Measurements from ENCODE around the gene JMJD7.

The JMJD7 gene

DNA sequence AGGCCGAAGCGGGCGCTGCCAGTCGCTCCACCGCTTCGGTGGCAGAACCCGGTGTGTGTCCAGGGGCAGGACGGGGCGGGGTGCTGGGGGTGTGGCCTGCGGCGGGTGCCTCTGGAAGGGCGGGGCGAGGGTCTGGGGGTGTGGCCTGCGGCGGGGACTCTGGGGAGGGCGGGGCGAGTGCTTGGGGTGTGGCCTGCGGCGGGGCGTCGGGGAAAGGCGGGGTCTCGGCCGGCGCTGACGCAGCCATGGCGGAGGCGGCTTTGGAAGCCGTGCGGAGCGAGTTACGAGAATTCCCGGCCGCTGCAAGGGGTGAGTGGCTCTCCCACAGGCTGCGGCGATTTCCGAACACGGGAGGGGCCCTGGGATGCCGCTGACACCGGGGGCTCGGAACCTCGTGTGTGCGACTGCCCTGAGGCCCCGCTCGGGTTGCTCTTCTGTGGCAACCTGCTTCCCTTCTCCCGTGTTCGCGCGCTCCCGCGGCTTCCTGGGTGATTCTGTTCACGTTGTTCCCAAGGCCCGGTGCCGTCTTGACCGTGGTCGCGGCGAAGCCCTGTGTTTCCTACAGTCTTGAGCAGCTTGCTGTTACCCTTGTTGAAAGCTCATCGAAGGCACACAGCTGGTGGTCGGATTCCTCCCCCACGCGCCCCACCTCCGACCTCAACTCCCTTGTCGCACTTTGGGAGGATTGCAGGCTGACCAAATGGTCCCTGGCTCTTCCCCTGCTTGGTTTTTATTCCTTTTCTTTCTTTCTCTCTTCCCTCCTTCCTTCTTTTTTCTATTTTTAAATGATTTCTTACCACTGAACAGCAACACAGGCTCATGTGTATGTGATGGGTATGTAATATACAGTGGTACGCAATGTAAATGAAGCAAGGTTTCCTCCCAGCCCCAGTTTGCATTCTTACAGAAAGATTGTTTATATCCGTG lies at the start of gene JMJD7:
Gene JMJD7 (plus strand): TSS at position 213 of the 927 bp plus-strand sequence. CDS start 33 bp downstream, at position 246.
- no peak for DNase-seq

DNA sequence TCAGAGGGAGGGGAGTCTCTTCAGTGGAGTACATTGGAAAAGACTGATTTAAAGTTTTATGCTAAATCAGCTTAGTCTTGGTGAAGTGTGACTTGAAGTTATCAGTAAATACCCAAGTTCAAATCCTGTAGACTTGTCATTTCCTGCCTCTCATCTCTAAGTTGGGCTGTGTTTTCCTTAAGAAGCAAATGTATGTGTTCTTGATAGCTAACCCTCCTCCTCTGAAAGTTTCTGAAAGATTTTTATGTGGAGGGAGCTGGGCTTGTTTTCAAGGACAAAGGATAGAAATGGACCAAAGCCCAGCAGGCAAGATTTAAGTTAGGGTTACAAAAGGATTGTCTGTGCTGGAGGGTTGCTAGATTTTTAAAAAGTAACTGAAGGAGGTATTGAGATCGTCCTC lies 49.4 kb upstream of the JMJD7 start:
- DNase-seq: no peak

DNA sequence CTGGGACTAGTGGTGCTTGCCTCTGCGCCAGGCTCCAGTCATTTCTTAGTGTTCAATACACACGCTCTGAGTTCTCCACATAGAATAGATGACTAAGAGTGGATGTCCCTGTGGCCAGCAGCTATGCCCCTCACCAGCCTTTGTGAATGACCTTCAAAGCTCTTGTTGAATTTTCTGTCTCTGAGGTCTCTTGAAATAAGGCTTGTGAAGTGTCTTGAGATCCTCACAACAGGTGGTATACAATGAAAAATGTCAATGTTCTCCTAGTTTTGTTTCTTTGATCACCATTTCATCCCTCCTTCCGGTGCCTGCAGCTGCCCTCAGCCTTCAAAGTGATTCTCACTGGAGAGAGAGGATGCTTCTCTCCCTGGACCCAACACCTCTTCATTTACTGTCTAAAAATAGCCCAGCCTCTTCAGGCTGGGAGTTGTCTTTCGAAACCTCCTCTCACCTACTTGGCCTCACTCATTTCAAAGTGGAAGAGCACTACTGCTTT lies 48.2 kb upstream of the JMJD7 start:
- no peak for DNase-seq

DNA sequence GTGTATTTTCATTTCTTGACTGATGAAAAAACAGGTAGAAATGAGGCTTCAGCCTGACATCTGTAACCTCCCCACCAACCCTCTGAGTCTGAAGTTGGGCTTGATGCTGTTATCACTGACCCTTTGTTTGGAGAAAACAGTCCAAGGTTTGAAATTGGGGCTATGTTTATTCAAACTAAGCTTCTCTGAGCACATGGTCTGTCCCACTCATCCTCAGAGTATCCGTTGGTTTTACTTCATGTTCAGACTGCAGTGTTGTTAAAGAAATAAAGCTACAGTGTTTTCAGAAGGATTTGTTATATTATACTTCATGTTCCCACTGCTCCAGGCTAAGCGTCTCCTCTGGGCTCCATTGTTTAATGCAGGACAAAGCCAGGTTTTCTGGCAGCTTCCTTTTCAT lies 47.6 kb upstream of the JMJD7 start:
- no peak for DNase-seq

DNA sequence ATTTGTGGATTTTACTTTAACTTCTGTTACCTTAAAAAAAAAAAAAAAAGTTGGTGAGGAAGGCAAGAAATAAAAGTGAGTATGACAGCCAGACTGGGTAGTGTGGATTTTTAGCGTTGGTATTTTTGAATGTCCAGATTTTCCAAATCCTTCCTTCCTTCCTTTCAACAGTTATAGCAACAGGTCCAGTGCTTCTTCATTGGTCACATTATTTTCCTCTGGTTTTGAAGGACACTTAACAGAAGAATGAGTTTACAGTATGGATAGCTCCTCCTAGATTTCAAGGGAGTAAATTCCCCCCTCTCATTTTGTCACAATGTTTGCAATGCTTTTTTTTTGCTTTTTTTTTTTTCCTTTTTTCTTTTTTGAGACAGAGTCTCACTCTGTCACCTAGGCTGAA lies 47.2 kb upstream of the JMJD7 start:
- no peak for DNase-seq

DNA sequence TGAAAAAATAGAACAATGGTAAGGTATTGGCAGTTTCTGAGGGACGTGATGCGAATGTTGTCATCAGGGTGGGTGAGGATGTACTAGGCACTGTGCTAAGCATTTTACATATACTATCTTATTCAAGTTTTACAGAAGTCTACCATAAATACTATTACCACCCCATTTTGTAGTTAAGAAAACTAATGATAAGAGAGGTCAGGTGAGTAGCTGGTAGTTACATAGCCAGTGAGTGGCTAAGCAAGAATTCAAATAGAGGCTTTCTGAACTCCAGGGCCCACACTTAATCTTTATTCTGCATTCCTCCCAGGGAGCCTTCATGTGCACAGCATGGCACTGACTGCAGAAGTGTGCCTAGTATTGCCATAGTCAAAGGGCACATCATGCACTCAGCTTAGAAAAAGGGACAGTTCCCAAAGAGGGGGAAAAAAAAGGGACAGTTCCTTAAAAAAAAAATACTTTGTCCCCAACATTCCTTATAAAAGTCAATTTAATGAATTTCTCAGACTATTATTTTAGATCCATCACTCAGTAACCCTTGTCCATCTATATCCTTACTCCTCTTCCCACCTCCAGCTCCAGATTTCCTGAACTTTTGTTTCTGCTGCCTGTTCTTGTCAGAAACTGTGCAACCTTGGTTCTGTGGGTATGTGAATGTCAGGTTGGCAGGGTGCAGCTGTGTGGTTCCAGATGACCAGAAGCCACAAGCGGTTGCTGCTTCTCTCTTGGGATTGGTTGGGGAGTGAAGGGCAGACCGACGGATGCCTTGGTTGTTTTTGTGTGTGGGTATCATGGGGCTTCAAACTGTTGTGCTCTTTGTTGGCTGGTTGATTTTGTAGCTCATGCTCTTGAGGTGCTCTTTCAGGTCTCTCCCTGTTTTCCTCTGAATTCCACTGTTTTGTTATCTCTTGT lies 45.3 kb upstream of the JMJD7 start:
- DNase-seq: no peak

DNA sequence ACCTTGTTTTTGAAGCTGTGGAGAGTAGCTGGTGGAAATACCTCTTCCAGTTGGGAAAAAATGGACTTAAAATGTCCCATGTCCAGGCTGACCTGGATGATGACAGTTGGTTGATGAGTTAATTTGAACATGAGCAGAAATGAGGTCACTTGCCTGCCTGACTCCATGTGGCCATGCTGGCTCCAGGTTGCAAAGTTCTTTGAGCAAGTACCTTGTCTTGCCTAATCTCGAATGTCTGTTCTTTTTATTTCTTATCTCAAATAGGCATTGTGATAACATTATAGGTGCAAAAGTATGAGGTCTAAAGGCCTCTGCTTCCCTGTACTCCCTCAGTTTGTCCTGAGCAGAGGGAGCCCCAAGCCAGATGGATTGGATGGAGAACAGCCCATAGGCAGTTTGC lies 44.6 kb upstream of the JMJD7 start:
- DNase-seq: no peak

DNA sequence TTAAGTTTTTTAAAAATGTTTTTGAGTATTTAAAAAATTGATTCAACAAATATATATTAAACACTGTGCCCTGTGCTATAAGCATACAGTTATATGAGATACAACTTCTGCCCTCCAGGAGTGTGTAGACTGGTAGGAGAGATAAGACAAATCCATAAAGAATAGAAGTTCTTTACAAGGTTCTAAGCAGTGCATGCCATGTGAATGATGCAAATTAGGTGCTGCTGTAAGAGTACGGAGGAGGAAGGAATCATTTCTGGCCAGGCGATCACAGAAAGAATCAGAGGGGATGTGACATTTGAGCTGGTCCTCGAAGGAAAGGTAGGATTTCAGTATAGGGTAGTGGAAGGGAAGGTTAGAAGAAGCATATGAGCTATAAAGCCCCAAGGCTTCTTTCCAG lies 39.6 kb upstream of the JMJD7 start:
- DNase-seq: no peak

DNA sequence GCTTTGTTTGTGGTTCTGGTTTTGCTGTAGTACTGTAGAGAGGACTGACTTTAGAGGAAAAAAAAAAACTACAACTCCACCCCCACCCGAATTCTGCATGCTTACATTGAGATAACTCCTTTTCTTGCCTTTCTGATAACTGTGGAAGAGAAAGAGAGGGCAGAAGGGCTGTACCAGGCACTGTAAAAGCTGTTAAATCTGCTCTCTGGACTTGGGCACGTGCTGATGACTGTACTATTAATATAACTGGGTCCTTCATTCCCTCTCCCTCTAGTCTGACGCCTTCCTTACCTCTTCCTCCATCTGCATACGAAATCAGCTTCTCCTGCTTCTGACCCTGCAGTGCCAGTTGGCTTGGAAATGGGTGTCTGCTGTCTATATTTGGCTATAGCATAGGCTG lies 38.7 kb upstream of the JMJD7 start:
- DNase-seq: no peak

DNA sequence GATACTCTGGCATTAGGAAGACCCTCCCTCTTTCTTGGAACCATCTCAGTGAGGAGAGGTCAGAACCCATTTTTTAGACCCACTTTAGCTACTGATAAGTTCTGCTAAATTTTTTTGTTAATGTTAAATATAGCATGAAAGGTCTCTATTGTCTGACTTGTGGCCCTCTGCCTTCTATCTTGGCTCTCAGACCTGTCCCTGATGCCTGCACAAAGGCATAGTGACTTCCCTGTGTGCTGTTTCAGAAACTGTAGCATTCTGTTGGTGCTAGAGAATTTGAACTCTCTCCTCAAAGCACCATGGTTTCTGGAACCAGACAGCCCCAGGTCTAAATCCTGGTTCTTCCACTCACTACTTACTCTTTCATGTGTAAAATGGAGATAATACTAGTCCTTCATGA lies 38.2 kb upstream of the JMJD7 start:
- DNase-seq: no peak

DNA sequence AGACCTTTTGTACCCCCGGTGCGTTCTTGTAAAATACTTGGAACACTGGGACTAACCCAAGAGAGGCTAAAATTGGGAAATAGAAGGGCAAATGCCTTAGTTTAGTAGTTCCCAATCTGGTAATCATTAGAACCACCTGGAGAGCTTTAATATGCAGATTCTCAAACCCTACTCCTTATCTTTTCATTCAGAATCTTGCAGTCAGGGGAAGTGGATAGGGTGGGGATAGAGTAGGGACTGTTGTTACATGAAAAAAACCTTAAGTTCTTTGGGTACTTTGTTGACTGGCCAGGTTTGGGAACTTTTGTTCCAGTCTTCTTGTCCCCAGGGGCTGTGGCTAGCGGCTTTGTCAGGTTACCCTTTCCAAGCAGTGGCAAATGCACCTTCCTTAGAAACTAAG lies 37.7 kb upstream of the JMJD7 start:
- no peak for DNase-seq

DNA sequence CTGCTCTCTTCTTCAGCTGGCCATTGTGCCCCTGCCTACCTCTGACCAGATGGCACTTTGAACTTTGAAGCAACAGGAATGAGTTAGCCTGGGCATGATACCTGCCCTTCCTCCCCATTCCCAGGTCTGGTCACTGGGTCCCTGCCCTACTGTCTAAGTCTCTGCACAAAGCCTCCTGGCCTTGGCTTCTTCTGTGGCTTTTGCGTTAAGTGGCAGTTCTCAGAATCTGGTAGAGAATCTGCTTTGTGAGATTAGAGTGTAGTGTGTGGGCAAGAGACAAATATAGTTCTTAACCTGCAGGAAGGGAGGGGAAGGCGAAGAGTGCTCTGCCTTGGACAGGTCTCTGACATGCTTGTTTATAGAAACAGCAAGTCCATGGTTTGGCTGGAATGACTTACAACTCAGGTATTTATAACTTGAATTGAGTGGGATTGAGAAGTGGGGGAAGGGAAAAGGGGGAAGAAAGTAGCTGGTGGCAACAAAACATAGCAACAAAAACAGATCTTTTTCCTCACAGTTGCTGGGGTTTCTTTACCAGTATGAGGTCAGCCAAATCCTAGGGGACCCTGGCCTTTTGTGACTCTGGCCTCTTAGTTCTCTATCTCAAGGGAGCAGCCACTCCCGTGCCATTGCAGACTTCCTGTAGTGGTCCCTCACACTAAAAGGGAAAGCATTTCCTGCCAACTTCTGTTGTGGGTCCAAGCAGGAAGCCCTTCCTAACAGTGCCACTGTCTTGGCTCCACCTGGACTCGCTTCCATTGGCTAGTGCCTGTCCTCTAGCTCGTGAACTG lies 36.9 kb upstream of the JMJD7 start:
- DNase-seq: no peak

DNA sequence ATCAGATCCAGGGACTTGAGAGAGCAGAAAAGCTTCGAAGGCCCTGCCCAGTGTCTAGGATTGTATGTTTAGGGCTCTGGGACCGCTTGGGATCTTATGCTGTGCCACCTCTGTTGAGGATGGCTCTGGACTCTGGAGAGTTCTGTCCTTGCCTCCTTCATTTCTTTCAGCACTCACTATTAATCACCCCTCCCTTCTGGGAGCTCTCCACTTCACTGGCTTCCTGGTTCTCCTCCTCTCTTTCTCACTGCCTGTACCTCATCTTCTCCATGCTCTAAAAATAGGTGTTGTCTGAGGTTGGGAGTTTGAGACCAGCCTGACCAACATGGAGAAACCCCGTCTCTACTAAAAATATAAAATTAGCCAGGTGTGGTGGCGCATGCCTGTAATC lies 36.4 kb upstream of the JMJD7 start:
- DNase-seq: no peak

DNA sequence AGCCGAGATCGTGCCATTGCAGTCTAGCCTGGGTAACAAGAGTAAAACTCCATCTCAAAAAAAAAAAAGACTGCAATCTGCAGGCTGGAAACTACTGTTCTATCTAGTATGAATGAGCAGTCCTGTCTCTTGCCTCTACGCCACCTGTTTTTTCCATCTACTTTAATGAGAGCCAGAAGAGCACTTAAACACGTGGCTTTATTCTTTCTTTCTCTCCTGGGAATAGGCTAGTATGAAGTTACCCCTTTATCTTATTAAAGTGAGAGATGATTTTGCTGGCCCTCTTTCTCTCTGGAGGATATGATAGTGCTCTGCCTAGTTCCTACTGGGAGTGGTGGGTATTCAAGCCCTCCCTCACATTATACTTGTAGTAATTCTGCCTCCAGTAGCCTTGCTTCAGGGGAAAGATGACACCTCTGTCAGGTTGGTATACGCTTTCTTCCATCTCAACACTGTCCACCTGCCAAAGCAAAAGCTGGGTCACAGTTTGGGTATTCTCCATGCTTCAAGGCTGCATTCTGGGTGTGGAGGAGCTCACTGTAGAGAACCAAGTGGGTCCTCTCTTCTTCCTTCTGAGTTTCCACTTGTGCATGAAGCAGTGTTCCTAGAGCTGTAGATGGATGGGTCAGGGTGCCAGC lies 35.8 kb upstream of the JMJD7 start:
- peak; percentile 19 for DNase-seq

DNA sequence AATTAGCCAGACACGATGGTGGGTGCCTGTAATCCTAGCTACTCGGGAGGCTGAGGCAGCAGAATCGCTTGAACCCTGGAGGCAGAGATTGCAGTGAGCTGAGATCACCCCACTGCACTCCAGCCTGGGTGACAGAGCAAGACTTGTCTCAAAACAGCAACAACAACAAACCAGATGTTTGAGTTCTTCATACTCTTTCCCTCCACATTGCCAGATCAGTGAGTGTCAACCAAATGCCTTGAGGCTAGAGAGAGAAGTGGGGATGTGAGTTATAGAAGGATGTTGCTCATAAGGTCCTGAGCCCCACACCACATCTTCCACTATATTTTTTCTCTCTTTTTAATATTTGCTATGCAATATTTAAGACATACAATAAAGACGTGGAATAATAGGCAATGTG lies 33.8 kb upstream of the JMJD7 start:
- no peak for DNase-seq

DNA sequence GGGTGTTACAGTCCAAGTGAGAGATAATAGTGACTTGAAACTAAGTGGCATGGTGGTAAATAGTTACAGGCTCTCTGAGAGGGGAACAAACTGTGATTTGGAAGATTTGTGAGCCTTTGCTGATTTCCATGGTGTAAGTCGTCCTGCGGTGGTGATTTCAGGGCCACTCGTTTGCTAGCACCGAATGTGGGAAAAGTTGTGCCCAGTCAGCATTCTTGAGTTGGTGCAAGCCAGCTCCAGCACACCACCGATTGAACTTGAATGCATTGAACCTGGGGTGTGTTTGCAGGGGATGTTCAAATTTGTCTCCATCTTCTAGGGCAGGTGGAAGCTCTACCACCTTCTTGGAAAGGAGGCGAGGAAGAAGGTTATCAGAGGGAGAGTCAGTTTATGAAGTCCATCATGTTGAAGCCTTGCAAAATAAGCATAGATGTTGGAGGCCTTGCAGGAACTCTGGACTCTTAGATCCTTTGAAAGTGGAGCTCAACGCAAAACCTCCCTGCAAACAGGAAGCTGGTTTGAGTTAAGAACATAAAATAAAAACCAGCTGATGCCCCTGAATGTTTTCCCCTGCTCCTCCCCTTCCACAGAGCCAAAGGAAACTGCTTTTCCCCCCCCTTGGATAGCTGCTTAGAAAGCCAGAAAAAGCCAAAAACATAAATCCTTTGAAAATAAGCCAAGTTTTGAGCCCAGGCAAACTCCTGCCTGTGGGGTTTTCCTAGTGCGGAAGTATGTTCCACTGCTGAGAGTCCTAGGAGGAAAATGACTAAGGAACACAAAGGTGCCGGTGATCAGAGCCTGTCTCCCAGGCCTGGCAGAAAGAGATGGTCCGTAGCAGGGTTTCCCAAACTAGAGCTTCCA lies 31.7 kb upstream of the JMJD7 start:
- no peak for DNase-seq

DNA sequence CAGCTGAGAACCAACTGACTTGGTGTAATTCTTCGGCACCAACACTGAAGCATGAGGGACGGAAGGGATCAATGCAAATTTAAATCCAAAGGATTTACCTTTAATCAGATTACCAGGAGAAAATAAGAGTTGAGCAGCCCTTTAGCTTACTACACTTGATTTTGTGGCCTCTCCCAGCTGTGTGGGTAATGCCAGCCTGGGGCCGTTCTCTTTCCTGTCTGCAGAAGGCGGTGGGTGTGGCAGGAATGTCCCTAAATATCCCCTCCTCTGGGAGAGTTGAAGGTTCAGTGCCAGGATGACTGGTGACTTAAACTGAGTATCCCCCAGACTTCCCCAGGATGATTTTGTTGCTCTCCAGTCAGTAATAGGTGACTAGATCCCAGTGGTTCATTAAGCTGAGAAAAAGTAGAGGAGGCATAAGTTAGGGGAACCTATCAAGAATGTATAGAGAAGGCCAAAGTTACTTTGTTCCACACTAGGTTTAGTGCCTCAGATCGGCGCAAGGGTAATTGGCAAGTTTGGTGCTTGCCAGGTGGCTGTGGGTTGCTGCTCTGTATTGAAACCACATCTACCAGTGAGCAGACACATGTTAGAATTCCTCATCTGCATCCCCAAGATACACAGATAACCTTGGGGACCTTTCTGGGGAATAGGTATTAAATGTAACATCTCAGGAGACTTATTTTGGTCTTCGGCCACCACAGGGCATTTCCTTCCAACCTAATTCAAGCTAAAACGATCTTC lies 30.5 kb upstream of the JMJD7 start:
- no peak for DNase-seq

DNA sequence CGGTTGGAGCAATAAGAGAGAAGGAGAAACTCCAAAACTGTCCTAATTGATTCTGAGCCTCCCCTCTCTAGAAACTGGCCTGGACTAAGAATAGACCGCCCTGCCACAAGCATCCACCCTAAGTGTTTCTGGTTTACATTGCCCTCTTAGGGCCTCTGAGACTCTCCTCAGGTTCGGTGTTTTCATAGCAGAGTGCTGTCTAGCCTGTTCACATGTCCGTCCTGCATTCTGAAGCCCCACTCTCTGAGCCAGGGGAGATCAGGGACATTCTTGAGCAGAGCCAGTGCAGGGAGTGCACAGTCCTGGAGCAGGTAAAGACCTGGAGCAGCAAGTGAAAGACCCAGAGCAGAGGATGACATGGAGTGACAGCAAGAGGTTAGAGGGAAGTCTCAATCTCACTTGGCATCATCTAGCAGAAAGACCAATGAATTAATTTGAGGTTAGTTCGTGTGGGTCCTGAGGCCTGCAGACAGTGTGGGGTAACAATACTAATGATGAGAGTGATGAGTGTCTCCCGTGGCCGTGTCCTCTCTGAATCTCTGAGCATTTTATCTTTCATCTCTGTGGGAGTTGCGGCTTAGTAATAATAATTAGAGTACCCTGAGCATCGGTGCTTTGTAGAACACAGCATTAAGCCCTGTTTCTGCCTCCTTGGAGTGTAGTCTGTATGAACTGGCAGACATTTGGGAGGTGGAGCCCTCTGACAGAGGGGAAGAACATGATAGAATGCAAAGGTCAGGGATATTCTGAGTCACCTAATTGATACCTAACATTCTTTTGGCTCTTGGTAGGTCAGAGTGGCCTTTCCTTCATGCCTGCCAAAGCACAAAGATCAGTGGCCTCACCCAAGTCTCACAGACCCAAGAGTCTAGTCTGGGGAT lies 29.0 kb upstream of the JMJD7 start:
- no peak for DNase-seq

DNA sequence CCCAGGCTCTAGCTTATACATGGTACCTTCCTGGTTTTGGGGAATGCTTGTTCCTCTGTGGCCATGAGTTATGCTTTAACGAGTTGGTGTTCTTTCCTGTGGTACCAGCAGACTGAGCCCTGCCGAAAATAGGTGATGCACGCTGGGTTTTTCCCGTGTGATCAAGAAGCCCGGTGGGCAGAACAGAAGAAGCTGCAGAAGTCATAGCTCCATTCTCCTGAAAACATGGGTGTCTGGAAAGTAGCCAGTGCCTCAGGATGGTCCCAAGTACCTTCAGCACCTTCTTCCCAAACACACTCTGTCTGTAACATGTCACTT lies 28.4 kb upstream of the JMJD7 start:
- DNase-seq: no peak

DNA sequence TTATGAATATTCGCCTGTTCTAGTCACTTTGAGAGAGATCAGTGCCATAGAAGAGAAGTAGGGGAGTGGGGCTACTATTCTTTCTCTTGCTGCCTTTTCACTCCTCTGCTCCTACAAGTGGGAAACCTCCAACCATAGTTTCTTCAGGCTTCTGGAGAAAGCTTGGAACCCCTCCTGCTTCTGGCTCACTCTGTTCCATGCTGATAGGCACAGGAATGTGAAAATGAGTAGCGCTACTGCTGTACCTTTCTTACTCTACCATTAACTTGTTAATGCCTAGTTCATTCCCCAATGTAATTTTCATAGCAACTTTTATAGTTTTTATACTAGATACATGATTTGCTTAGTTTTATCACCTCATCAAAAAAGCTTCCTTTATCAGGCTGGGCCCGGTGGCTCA lies 26.7 kb upstream of the JMJD7 start:
- DNase-seq: no peak
